Activated CD4-positive, alpha-beta T cell treated with anti-CD3 and anti-CD28 coated beads, Interleukin-2, amount 50 U/mL, for 24 hours (primary cell): Measurements from ENCODE around the gene HOGA1.

Experiments
- DNase-seq, 2 donors: peaks; one replicate each; pipeline ENCODE4 v3.0.0-alpha.2; 2020; ENCODE audit warnings: low read depth in 1 of 2, low spot score in 1 of 2

HOGA1 gene

DNA sequence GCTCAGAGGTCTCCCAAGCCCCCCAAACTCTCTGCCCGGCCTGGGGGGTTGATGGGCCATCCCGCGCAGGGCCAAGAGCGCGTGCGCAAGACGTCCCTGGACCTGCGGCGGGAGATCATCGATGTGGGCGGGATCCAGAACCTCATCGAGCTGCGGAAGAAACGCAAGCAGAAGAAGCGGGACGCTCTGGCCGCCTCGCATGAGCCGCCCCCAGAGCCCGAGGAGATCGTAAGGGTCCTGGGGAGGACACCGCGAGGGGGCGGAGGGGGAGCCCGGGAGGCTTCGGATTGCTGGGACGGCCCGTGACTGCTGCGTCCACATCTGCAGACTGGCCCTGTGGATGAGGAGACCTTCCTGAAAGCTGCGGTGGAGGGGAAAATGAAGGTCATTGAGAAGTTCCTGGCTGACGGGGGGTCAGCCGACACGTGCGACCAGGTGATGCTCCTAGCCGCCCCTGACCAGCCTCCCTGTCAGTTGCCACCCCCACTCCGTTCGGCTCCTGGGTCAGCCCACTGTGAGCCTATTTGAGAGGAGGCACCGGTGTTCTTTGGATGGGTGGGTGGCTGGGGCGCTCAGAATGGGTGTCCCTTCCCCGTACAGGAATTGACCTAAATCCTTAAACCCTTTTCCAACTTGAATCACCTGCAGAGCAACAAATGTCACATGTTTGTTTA lies 5.9 kb upstream of the HOGA1 start:
- no peak for DNase-seq

DNA sequence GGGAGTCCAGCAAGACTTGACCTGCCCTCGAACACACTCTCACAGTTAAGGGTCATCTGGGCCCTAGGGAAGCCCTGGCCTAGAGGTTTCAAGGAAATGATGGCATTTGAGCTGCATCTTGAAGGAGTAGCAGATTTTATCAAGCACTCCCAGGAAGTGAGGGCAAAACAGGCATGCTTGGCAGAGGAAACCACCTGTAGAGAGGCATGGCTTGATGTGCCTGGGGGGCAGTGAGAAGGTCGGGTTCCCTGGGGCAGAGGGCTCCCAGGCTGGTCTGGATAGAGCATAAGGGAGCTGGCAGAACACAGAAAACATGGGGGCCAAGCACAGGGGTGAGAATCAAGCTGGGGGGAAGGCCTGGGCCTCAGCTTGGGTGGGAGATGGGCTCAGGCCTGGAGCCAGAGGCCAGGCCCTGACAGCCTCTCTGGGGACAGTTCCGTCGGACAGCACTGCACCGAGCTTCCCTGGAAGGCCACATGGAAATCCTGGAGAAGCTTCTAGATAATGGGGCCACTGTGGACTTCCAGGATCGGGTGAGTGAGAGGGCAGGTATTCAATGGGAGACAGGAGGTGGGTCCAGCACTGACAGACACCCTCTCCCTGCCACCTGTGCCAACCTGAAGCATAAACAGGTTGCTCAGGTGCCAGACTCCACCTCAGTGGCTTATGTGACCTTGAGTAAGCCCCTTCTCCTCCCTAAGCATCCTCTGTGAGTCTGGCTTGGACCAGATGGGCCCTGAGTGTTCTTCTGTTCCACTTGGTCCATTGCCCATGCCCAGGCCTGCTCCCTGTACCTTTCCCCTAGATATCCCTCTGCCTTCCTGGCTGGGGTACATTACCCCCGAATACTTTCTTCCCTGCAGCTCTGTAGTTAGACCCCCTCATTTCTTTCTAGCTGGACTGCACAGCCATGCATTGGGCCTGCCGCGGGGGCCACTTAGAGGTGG lies 3.5 kb upstream of the HOGA1 start:
- DNase-seq, result no peak

DNA sequence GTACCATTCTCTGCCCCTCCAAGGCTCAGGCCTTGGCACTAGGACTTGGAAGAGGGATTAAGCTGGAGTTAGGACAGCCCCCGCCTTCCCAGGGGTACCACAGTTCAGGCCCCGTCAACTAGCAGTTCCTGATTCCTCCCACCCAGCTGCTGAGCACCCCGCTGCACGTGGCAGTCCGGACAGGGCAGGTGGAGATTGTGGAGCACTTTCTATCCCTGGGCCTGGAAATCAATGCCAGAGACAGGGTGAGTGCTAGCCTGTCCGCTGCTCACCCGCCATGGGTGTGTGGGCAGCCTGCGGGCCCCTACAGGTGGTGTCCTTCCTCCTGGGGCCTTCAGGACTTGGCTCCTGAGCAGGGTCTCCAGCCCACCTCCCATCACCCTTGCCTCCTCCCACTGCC lies 2.0 kb upstream of the HOGA1 start:
- no peak for DNase-seq

DNA sequence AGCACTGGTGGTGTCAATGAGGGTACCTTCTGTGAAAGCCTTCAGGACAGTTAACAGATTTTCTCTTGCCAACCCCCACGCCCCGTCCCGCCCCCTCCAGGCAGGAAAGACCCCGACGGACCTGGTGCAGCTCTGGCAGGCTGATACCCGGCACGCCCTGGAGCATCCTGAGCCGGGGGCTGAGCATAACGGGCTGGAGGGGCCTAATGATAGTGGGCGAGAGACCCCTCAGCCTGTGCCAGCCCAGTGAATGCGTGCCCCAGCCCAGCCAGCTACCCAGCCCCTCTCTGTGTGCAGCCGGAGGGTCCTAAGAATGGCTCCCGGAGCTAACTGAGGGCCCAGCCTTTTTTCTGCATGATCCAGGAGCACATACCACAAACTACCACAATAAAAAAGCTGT lies 713 bp upstream of the HOGA1 start:
- DNase-seq, result no peak

DNA sequence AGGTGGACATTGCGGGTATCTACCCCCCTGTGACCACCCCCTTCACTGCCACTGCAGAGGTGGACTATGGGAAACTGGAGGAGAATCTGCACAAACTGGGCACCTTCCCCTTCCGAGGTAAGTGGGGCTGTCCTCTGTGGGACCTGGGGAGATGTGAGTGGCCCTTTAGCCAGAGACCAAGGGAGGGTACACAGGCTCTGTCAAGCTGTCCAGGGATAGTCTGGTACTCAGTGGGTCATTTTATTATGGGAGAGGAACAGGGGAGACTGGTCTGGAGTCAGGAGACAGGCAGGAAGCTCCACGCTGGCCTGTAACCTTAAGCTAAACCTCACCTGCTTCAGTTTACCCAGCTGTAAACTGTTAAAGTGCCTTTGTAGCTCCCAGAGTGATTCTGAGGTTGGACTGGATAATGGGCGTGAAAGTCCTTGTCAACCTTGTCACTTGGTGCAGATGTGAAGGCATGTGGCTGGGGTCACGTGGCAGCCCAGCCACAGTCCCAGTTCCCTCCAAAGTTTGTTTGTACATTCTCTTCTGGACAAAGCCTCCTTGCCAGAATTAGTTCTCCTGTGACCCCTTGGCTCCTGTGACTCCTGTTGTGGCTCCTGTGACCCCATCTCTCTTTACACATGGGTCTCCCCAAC lies 729 bp downstream of the HOGA1 start:
- DNase-seq, result no peak

DNA sequence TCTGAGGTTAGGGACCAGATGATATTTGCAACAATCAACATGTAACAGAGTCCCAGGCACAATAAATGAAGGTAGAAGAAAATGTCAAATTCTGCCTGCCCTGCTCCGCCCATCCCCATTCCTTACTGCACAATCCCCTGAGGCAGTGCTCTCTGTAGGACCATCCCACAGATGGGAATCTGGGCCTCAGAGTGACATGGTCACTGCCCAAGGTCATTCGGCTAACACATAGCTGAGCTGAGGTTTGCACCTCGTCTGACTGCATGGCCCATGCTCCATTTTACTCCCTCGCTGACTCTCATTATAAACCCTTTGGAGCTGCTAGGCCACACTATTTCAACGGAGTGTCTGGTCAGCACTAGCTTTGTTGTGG lies 1.2 kb downstream of the HOGA1 start:
- DNase-seq, result no peak

DNA sequence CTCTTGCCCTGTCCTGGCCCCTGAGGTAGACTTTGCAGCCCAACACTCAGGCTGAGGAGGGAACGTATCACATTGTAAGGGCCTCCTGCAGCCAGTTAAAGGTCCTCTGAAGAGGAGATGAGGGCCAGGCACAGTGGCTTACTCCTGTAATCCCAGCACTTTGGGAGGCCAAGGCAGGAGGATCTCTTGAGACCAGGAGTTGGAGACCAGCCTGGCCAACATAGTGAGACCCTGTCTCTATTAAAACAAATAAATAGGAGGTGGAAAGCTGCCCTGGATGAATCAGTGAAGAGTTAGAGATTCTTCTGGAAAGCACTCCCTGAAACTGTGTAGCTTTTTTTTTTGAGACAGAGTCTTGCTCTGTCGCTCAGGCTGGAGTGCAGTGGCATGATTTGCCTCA lies 3.0 kb downstream of the HOGA1 start:
- DNase-seq, result no peak

DNA sequence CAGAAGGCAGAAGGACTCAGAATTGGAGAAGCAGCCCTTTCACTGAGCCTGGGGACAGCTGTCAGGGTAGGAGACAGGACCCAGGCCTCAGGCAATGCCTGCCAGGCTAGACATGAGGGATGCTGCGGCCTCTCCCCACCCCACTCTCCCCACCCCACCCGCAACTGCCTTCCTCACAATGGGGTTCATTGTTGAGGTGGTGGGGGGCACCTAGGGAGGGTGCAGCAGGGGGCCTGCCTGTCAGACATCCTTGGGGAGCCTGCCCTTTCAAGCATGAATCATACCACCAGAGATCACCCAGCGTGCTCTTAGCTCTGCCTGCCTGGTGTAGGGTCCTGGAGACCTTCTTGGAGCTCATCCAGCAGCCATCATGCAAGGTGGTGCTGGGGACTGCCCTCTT lies 5.3 kb downstream of the HOGA1 start, which contains the start of gene C10orf62:
Gene C10orf62 (plus strand): TSS at position 243 of the 400 bp plus-strand sequence. CDS start 177 bp downstream, outside the sequence.
- DNase-seq, result no peak

DNA sequence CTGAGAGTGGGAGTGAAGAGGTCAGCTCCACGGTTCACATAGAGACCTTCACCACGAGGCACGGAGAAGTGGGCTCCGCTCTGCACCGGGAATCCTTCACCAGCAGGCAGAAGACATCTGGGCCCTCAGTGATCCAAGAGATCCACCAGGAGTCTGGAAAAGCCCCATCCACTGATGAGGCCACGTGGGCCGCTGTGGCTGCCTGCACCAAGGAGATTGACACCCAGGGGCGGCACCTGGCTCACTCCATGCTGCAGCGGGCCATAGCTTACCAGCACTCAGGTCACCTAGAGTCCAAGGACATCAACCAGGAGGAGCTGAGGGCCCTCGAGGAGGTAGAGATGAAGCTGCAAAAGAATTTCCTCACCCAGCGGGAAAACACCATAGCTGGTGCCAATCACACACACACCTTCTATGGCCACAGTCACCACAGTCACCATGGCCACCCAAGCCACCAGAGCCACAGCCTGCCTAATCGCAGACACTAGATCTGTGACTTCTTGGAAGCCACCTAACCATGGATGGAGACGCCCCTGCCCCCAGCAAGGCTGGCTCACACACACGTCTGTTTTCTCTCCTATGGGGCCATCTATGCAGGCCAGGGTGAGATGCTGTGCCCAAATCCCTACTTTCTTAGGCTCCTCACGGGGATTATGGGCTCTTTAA lies 6.0 kb downstream of the HOGA1 start:
- no peak for DNase-seq

DNA sequence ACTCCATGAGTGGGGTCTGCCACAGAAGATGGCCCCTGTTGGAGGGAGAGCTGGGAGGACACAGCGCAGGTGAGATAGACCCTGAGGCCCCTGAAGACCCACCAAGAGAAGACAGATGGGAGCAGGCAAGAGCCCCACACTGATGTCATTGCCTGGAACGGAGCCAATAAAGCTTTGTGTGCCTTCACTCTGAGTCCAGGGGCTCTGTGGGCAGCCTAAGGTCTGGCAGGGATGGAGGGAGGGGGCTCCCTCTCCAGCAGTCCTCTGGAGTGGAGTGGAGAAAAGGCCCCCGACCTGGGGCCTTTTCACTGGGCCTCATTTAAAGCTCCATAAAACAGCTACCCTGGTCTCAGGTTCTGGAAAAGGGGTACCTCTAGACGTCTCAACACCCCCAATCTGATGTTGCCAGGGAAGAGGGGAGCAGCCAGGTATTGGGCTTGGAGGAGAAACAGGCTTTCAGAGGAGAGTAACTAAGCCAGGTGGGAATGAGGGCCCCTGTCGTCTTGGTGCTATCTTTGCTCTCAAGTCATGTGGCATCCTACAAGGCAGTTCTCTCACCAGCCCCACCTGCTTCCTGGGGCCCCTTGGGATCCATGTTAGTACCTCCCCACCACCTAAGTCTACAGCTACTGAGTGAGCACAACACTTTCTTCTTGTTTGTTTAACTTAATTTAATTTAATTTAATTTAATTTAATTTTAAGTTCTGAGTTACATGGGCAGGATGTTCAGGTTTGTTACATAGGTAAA lies 6.7 kb downstream of the HOGA1 start:
- no peak for DNase-seq

DNA sequence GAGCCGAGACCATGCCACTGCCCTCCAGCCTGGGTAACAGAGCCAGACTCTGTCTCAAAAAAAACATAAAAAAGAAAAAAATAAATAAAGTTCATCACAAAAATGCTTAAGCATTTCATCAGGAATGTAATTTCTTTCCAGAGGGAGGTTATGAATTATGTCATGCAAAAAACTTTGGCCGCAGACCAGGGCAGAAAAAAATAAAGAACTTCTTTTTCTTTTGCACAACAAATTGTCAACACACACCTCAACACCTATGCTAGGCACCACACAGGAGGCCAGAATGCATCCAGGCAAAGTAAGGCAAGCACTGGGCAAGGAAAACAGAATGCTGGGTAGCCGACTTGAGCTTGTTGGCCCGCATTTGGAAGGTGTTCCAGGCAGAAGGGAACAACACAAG lies 9.2 kb downstream of the HOGA1 start:
- no peak for DNase-seq

DNA sequence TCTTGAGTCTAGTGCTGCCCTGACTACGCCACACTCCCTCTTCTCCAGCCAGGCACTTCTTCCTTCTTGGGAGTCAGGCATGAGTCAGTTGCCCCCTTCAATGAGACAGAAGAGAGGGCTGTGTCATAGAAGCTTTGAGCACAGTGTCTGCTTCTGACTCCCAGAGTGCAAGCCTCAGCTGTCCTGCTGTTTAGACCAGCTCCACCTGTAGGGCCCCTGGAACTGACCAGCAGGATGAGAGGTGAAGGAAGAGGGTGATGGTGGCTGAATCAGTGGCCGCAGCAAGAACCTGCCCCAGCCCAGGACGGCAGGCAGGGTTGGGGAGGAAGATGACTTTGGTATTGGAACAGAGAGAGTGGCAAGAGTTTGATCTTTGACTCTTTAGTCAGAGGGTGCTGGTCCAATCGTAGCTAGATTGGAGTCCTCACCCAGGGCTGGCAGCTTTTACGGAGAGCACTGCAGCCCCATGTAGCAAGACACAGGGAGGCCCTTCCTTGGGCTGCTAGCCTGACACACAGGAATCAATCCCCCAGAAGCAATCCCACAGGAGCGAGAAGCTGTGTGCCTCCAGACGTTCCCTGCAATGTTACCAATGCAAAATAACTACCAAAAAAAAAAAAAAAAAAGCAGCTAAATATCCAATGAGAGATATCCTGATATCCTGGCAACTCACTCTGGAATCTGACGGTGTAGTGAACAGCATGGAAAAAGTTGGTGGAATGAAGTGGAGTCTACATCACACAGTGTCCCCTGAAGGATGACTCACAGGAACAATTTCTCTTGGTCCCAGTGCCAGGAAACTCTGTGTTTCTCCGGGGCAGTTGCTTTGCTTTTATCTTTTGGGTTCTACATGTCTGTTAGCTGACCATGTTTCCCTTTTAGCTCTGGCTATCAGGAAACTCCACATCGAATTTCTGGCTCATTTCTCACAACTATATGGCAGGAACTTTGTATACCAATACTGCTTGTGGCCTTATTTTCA lies 12.2 kb downstream of the HOGA1 start:
- no peak for DNase-seq

DNA sequence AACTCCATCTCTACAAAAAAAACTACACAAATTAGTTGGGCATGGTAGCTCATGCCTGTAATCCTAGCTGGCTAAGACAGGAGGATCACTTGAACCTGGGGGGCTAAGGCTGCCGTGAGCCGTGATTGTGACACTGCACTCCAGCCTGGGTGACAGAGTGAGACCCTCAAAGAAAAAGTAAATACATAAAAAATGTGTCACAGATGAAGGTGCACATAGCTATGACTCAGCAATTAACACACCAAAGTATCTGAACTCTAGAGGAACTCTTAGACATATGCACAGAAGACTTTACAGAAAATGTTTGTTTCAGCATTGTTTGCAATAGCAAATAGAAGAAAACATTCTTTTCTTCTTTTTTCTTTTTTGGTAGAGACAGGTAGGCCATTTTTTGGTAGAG lies 13.6 kb downstream of the HOGA1 start:
- no peak for DNase-seq

DNA sequence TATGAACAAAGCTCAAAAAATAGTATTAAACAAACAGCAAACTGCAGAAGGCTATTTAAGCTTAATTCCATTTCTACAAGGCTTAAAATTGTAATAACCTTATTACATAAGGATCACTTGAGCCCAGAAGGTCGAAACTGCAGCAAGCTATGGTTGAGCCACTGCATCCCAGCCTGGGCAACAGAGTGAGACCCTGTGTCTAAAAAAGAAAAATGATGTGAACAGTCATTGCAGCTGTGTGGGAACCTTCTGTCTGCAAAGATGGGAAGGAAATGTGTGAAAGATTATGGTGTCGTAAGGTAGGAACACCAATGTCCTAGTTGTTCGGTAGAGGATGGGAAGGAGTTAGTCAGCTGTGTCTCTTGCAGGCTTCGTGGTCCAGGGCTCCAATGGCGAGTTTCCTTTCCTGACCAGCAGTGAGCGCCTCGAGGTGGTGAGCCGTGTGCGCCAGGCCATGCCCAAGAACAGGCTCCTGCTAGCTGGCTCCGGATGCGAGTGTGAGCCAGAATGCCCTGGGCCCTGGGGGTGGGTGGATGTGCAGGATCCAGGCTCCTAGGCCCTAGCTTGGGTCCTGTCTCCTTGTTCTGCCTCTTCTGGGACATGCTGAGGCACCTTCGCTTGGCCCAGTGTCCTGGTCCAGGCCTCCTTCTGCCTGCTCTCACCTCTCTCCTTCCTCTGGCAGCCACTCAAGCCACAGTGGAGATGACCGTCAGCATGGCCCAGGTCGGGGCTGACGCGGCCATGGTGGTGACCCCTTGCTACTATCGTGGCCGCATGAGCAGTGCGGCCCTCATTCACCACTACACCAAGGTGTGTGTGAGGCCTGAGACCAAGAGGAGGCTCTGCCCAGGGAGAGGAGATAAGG lies 14.4 kb downstream of the HOGA1 start:
- DNase-seq, result no peak

DNA sequence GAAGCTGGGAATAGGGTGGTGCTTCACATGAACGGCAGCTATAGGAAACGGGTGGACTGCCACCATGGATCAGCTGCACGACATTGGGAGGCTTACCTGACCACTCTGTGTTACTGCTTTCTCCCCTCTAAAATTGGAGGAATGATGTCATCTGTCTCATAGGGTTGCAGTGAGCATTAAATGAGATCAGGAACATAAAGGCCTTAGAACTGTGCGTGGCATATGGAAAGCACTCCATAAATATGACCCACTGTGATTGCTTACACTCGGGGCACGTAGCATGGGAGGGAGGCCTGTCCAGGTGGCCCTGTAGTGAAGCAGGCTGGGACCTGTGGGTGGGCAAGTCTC lies 15.1 kb downstream of the HOGA1 start:
- DNase-seq, result no peak

DNA sequence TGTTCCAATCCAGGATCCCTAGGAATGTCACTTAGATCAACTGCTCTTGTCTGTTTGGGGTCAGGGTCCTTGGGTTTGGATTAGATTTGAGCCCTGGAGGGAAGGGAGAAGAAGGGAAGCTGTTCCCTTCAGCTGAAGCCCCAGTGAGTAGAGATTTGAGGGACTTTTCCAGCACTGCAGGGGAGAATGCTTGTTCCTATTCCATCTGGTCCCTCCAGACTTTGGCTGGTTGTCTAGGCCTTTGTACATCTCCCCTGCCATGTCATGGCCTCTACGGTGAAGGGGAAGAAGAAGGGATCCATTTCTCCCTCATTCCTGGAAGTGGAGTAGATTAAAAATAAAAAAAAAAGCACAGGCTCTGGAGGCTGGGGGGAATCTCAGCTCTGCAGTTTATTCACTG lies 16.4 kb downstream of the HOGA1 start:
- DNase-seq, result no peak

DNA sequence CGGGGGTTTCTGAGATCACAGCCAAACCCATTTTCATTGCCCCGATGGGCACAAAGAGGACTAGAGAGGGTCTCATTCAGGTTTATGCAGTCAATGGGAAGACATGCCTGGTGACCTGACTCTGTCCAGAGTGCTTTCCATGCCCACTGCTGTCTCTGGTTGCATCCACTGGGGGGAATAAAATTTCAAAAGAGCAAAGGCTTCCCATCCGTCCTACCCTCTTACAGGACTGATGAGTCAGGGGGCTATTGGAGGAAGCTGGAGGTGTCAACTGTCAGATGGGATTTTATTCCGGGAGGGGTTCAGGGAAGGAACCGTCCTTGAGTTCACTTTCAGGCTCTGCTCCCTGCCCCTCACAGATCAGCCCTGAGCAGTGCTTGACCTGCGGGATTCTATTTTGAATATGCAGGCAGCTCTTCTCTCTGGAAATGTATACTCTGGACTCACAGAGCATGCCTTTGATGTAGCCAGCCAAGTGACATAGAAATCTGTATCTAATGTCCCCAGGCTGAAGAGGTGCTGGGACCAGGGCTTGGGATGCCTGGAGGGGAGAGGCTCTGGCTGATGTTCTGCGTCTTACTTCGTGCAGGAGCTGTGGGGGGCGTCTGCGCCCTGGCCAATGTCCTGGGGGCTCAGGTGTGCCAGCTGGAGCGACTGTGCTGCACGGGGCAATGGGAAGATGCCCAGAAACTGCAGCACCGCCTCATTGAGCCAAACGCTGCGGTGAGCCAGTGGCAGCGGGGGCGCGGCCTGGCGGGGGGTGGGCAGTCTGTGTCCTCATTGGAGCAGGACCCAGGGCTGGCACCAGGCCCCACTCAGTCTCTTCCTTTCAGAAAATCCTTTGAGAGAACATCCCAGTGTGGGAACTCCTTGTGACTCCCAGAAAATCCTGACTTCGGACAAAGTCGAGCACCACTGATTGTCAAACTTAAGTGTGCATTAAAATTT lies 17.4 kb downstream of the HOGA1 start:
- DNase-seq, result no peak
